NOMO-1 treated with dmso at 0.1 percent for 144 hours (cell line): Measurements from ENCODE around the gene MGAT4C.
"Not testable (repeated sequence)": the region's sequence is repeated elsewhere in the genome, so short reads cannot be mapped to it uniquely, and the experiment has no call there.

Experiments used
- DNase-seq: peaks from one replicate; lab custom pipeline; 2025; ENCODE audit not compliant: unreplicated experiment; lab: John Stamatoyannopoulos, UW

The MGAT4C gene

GRCh38 chr12:86138770-86139169 lies 117.4 kb downstream of the MGAT4C start:
- DNase-seq, result no peak

GRCh38 chr12:86137936-86138335 lies 118.3 kb downstream of the MGAT4C start:
- no peak for DNase-seq

GRCh38 chr12:86134561-86134960 lies 121.6 kb downstream of the MGAT4C start:
- DNase-seq, result no peak

- not testable (repeated sequence) for DNase-seq
Observed at GRCh38 chr12:86126900-86127299, 129.3 kb downstream of the MGAT4C start.

- DNase-seq, result no peak
Observed at GRCh38 chr12:86122846-86123468, 133.2 kb downstream of the MGAT4C start.

- DNase-seq, result no peak
Observed at GRCh38 chr12:86118161-86118560, 138.0 kb downstream of the MGAT4C start.

GRCh38 chr12:86117711-86118110 lies 138.5 kb downstream of the MGAT4C start:
- no peak for DNase-seq

GRCh38 chr12:86104087-86104486 lies 152.1 kb downstream of the MGAT4C start:
- no peak for DNase-seq

GRCh38 chr12:86097161-86097560 lies 159.0 kb downstream of the MGAT4C start:
- DNase-seq, result no peak

- DNase-seq, result no peak
Observed at GRCh38 chr12:86091681-86092080, 164.5 kb downstream of the MGAT4C start.

- no peak for DNase-seq
Observed at GRCh38 chr12:86081843-86082242, 174.3 kb downstream of the MGAT4C start.

- DNase-seq, result not testable (repeated sequence)
Observed at GRCh38 chr12:86059052-86059451, 197.1 kb downstream of the MGAT4C start.

- no peak for DNase-seq
Observed at GRCh38 chr12:86057092-86057845, 198.9 kb downstream of the MGAT4C start.

- DNase-seq, result no peak
Observed at GRCh38 chr12:86052921-86053320, 203.3 kb downstream of the MGAT4C start.

GRCh38 chr12:86050010-86050409 lies 206.2 kb downstream of the MGAT4C start:
- DNase-seq, result no peak

- DNase-seq, result no peak
Observed at GRCh38 chr12:86044396-86044795, 211.8 kb downstream of the MGAT4C start.

- no peak for DNase-seq
Observed at GRCh38 chr12:86042062-86042461, 214.1 kb downstream of the MGAT4C start.

GRCh38 chr12:86018361-86018760 lies 237.8 kb downstream of the MGAT4C start:
- no peak for DNase-seq

GRCh38 chr12:86015026-86015425 lies 241.2 kb downstream of the MGAT4C start:
- DNase-seq, result no peak

- no peak for DNase-seq
Observed at GRCh38 chr12:86006727-86007126, 249.5 kb downstream of the MGAT4C start.

- DNase-seq, result no peak
Observed at GRCh38 chr12:85998074-85998473, 258.1 kb downstream of the MGAT4C start.

- no peak for DNase-seq
Observed at GRCh38 chr12:85996280-85996679, 259.9 kb downstream of the MGAT4C start.

- DNase-seq, result no peak
Observed at GRCh38 chr12:85993746-85994145, 262.4 kb downstream of the MGAT4C start.
